HG02623 (cell line): ENCODE data around the gene CYTH3.
A peak's percentile ranks its signal among the peaks of the same experiment; 100 is the strongest.

Experiments
- ATAC-seq: cut with Tn5 transposase; IDR thresholded peaks from one replicate; pipeline ENCODE4 v1.9.1; 2021; ENCODE audit warnings: moderate library complexity; ENCODE audit not compliant: unreplicated experiment

Gene CYTH3

DNA sequence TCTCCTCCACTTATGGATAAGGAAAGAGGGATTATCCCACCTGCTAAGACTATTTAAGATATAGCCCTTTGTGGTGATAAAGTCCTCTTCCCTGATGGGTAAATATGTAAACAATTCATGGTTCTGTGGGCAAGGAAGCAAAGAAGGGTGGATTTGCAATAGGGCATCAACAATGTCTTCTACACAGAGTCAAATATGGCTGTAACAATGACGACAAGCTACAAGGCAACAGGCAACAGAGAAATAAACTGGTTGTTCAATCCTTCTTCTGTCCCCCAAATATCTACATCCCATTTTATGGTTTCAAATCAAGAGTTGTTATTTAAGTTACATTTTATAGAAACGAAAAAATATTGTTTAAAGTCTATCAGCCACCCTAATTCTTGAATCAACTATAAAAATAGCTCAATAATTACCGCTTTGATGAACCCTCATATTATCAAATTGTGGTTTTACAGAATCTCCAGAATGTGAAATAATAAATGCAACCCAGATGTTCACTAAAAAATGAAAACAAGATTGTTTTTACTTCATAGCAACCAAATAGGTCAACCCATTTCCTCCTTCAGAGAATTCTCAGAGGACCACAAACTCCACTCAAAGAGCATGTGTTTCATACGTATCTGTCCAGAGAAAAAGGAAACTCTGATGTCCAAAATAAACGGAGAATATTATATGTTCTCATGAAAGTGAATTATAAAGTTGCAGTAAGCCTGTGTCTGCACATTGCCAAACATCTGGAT is 13.8 kb downstream of the CYTH3 start:
- ATAC-seq: no peak

DNA sequence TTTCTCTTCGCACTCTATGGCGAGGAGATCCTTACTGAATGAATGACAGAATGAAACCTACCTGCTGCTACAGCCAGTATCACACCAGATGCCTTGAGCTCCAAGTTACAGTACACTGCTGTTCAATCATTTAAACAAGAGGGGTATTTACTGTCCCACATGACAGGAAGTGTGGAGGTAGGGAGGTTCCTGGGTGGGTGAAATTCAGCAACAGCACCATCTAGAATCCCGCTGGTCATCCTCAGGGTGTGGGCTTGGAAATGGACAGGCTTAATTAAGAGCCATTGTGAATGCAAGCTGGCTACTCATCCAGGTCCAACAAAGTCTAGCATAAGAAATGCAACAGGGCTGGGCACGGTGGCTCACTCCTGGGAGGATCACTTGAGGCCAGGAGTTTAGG is 14.7 kb downstream of the CYTH3 start:
- no peak for ATAC-seq

DNA sequence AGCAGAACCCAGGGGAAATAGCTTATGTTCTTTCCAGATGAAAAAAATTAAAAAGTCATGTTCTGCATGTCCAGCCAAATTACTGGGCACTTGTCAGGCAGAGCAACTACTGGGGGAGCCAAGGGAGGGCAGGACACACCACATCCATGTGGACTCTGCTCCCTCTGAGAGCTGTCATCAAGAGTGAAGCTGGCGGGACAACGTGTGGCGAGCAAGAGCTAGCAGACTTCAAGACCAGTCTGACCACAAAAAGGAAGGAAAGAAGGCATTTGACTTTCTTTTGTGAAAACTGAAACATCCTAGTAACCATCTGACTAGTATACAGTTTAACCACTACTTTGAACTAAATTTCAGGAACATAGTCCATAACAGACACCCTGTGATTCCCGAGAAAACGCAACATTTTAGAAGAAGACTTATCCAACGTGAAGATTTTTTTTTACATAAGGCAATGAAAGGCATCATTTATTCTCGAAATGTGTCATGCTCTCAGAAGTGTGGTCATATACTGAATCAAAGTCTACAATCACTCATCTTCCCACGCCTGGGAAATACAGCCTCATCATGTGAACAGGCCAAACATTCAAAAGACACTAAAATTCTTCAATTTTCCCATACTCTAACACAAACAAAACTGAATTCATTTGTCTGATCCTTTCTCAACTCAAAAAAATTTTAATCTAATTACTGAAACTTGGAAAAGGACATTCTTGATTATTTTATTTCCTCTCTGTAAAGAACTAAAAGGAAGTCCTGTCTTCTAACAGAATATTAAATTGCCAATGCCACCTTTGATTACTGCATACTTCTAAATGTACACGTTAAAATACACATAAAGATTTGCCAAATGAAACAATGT is 15.5 kb downstream of the CYTH3 start:
- ATAC-seq: peak; percentile 72

DNA sequence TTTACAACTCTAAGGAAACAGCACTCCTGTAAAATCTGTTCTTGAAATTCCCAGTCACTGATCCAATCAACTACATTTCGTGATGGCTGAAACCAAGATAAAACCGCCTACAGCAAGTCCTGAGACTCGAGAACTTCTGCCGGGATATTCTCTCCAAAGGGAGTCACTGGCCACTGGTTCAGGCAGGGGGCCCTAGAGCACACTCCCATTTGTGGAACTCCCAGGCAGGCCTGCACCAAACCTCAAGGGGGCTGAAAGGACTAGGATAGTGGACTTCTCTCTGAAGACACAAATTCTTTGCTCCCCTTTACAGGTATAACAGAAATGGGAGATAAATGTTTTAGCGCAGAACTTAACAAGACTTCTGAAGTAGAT is 16.3 kb downstream of the CYTH3 start:
- no peak for ATAC-seq

DNA sequence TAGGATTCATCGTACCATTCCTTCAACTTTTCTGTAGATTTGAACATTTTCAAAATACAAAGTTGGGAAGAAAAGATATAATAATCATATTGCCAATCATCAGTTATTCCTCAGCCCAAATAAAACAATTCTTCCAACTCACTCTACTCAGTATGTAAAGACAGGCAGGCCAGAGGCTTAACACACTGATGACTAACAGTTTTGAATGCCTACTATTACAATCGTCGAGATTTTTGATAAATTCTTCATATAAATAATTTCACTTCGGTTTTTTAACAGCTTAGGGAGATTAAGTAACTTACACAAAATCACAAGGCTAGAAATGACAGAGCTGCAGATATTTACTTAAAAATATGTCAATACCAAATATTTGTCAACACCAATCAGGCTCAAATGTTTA is 17.6 kb downstream of the CYTH3 start:
- ATAC-seq: no peak

DNA sequence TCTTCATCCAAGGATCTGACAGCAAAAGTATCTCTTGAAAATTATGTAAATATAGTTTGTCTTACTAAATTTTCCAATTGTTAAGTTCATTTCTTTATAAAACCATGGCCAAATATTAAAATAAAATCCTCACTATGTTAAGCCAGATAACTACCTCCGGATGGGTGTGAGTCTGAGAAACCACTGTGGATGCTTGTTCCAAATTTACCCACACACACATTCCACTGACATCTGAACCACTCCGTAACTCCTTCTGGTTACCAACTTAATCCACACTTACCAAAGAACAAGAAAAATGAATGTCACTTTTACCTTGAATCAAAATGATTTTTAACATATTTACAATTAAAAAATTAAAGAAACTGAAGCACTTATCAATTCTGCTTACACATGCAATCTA is 19.7 kb downstream of the CYTH3 start:
- ATAC-seq: no peak

DNA sequence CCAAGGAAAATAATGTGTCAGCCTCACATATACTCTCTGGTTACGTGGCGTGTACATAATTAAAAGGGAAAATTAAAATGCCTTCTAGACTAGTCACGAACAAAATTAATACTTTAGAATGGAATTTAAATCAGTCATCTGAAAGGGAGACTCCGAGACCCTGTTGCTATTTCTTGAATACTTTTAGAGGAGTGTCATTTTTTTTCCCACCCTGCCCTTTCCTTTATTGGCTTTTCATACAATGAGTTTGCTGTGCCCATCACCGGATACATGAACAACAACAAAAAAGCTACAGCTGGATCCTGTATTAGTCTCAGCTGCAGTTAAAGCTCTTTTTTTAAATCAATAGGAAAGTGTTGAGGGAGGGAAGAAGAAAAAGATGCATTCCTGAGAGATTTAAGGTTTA is 20.1 kb downstream of the CYTH3 start:
- no peak for ATAC-seq

DNA sequence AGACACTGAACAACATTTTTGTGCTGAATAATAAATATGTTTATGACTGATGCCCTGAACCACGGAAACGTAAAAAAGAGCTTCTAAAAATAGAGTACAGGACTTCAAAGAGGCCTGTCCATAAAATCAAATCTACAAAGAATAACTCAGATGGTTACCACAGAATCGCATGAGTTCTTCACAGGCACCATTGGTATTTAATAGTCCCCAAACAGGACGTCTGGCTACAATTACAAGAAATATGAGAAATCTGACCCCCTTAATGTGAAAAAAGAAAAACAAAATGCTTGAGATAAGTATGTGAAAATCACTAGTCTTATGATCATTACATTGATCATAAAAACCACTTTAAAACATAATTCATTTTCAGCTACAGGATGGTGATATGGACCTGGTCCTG is 20.8 kb downstream of the CYTH3 start:
- no peak for ATAC-seq

DNA sequence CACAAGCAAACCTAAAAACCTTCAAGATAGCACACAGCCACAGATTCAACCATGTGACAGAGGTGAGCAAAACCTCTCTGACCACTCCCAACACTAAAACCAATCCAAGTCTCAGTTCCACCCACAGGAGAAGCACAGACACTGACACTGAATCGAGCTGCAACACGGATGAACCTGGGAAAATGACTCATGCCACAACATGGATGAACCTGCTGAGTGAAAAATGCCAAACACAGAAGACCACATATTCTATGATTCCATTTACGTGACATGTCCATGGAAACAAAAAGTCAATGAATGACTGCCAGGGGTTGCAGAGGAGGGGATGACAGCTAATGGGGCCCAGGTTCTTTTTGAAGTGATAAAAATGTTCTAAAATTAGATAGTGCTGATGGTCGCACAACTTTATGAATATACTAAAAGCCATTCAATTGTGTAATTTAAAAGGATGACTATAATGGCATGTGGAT is 22.0 kb downstream of the CYTH3 start:
- ATAC-seq: no peak

DNA sequence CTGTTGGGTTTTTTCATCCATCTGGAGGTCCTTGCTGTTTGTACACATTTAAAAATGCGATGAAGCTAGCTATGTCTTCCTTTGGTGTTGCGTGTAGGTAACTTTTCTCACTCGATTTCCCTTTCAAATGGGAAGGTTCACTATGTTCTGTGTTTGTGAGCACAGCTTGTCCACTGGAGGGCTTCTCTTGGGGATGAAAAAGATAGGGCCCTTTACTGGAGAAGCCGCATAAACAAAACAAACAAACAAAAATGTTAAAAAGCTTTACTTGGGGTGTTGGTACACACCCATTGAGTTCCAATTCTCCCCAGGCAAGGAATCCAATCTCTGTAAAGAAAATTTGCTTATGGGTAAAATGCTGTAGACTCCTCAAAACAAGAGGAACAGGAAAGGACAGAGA is 23.4 kb downstream of the CYTH3 start:
- no peak for ATAC-seq

DNA sequence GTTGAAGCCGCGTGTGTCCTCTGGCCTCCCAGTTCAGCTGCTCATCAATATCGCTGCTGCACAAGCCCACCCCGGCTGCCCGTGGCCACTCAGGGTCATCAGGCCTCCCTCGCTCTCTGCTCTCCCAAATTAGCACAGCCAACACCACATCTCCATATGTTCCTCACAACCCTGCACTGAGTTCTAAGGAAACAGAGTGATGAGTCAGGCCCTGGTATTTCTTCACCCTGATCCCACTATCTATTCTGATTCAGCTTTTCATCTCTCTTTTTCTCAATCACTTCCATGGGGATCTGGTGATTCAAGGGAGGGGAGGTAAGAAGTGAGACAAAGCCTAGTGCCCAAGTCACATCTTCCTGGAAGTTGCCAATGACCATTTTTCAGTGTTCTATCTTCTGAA is 23.8 kb downstream of the CYTH3 start:
- ATAC-seq: no peak

DNA sequence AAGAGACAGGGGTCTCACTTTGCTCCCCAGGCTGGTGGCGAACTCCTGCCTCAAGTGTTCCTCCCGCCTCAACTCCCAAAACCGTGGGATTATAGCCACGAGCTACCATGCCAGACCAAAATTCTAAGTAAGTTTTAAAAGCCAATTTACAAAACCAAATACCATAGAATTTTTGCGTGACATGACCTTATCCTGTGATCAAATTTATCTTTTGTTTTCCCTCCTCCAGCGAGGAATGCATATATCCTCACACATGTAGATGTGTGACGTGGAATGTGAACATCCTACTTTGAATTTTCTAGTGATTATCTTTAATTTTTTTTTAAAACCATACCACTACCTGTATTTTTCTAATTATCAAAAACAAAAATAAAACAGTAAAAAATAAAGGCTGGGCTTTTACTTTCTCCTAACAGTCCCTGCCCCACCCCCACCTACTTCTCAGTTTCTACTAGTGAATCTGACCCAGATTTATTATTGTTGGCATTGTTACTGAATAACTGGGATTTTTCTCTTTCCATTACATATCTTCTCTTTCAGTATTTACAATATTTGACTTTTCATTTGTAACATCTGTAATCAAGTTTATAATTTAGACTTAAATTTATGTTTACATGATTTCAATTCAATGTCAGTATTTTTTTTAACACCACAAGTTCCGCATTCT is 26.0 kb downstream of the CYTH3 start:
- no peak for ATAC-seq

DNA sequence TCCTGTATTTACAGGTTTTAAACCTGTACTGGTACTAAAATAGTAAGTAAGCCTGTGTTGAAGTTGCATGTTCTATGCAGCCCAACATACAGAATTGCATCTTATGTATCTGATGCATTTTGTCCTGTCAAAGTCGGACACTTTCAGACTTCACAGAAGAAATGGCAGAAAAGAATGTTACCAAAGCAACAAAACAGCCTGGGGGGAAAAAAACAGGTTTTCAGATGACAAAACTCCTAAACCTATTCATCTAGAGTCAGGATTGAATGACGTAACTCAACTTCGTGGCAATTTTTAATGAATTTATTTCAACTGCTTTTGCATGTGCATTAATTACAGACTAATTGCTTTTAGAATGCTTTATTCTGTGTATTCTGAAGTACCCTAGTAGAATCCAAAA is 28.4 kb downstream of the CYTH3 start:
- ATAC-seq: no peak

DNA sequence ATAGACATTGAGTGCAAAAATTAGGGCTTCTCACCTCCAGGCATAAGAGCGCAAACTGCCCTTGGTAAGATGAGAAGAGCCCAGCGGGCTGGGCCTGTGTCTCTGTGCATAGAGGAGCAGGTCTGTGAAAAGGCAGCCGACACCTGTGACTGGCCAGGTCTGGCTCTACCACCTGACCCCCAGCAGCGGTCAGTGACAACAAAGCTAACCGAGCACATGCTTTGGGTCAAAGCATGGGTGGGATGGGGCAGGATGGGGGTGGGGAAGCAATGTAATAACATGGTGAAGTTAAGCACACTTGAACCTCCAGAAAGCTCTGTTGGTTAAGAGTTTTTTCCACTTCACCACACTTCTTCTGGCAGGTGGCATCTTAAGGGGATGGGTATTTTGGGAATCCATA is 29.3 kb downstream of the CYTH3 start:
- ATAC-seq: no peak

DNA sequence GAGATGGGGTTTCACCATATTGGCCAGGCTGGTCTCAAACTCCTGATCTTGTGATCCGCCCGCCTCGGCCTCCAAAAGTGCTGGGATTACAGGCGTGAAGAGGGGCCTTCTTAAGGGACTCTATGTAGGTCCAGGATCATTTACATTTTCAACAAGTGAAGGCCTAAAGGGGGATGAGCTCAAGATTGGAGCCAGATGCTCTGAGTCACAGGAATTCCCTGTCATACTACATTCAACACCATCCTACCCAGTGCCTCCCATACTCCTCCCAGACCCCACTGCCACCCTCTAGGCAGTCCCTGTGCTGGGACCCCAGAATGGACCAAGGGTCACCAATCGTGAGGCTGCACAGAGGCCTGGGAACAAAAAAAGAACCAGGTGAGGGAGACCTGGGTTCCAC is 29.9 kb downstream of the CYTH3 start:
- ATAC-seq: no peak

DNA sequence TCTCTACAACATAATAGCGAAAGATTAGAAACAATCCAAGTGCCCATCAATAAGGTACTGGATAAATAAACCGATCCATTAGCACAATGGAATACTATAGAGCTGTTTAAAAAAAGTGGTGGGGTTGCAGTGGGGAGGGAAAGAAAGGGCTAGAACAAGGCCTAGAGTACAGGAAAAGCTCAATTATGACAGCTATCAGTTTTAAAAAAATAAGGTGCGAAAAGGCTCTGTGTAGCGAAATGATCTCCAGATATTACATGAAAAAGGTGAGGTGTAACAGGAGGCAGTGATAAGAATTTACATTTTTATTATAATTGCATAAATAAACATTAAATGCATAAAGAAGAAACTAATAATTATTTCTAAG is 30.8 kb downstream of the CYTH3 start:
- ATAC-seq: no peak

DNA sequence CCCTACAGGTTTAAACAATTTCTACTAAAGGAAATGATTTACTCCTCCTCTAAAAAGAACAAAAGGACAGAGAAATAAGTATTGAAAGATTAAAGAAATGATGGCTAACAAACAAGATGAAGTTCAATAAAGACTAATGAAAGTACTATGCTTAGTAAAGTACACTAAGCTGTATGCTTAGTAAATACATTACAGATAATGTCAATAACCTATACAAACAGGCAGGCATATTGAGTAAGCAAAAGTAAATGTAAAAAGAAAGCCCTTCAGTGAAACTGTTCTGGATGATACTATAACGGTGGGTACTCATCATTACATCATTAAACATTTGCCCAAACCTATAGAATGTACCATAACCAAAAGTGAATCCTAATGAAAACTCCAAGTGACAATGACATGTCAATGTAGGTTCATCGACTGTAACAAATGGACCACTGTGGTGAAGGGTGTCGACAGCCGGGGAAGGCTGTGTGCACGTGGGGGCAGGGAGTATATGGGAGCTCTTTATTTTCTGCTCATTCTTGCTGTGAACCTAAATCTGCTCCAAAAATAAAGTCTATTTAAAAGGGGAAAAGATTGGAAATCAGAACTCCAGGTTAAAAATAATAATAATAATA is 34.0 kb downstream of the CYTH3 start:
- ATAC-seq: no peak

DNA sequence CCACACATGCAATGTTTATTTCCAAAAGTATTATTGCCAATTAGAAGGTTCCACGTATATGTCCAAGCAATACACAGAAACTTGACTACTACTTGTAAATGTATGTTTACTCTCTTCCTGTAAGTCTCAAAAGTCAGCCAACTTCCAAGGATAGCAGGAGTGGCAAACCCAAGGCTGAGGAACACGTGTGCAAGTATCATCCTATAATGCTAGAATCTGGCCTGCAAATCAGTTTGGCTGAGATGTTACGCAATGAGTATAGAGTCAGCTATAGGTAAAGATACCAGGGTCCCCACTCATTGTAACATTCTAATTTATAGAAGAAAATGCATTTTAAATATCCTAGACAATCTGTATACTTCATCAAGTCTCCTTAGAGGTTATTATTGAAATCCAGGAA is 34.7 kb downstream of the CYTH3 start:
- no peak for ATAC-seq

DNA sequence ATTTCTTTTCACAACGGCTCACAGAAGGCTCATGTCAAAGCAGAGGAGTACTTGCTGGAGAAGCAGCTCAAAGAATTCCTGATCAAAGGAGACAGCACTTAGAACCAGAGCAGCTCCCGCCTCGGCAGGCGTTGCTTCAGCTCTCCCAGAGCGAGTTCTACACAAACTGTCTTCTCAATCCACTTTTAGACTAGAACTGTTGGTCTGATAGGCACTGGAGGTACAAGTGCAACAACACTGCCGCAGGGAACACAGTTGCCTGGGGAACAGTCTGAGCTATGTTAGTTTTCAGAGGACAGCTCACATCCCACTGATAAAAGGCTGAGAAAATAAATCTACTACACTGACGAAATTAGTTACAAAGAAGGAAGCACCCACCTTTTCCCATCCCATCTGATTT is 35.4 kb downstream of the CYTH3 start:
- ATAC-seq: no peak

DNA sequence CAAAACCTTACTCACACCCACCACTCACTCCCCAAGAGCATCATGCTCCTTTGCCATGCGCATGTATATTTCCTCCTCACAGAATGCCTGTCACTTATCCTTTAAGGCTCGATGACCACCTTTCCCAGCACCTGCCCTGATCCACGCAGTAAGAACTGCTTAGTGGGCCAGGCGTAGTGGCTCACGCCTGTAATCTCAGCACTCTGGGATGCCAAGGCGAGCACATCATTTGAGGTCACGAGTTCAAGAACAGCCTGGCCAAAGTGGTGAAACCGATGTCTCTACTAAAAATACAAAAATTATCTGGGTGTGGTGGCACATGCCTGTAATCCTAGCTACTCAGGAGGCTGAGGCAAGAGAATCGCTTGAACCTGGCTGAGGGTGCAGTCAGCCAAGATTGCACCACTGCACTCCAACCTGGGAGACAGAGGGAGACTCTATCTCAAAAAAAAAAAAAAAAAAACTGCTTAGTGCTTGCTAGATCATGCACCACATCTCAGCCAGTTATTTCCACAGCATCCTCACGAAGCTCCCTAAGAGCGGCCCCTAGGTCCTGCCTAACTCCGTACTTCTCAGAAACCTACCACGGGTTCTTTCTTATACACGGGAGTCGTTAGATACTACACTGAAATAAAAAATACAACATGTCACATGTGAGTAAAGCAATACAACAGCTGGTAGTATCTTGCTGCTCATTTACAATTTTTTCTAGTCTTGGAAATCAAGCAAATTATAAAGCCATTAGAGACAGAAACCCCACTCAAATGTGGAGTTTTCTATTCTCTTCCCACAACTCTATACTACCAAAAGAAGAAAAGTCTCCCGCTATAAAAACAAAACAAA is 37.2 kb downstream of the CYTH3 start:
- no peak for ATAC-seq

DNA sequence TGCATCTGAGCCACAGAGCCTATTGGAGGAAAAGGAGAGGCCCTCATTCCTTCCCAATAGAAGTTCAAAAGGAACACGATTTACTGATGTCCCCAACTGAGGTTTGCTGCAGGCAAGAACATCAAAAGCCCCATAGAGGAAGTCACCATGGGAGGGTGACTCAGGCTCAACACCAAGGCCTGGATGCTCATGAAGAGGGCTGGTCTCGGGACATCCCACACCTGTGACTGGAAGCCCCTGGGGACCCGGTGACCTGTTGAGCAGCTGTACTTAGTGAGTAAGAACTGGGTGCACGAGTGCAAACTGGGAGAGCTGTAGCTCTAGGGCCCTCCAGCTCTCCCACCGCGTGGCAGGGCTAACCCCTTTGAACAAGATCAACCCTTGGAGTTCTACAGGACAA is 38.0 kb downstream of the CYTH3 start:
- ATAC-seq: no peak
